GM12872 (cell line): ENCODE results near the gene TMEM242.

Experiments used
- TF ChIP-seq, protein P1 (sequence below): IDR thresholded peaks from 3 replicates; pipeline ENCODE4 v1.5.1; 2011; ENCODE audit warnings: low read depth, mild to moderate bottlenecking, low read length, moderate library complexity; ENCODE audit not compliant: insufficient read depth

The TMEM242 gene

DNA sequence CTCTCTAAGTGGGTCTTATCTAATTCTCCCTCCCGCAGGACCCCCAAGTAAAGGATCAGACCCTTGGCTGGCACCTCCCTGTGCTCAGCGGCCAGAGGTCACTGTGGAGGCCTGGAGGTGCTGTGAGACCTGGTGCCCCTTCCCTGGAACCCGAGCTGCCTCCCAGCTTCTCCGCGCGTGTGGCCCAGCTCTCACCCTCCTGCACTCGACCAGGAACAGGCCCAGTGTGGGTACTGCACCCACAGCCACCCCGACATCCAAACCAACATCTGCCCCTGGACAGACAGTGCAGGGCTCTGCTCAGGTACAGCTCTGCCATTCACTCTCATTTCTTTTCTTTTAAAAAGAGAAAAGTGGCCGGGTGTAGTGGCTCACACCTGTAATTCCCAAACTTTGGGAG, 42.4 kb downstream of the TMEM242 start:
- TF ChIP-seq, protein P1, sequence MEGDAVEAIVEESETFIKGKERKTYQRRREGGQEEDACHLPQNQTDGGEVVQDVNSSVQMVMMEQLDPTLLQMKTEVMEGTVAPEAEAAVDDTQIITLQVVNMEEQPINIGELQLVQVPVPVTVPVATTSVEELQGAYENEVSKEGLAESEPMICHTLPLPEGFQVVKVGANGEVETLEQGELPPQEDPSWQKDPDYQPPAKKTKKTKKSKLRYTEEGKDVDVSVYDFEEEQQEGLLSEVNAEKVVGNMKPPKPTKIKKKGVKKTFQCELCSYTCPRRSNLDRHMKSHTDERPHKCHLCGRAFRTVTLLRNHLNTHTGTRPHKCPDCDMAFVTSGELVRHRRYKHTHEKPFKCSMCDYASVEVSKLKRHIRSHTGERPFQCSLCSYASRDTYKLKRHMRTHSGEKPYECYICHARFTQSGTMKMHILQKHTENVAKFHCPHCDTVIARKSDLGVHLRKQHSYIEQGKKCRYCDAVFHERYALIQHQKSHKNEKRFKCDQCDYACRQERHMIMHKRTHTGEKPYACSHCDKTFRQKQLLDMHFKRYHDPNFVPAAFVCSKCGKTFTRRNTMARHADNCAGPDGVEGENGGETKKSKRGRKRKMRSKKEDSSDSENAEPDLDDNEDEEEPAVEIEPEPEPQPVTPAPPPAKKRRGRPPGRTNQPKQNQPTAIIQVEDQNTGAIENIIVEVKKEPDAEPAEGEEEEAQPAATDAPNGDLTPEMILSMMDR: no peak

- TF ChIP-seq, protein P1: no peak
Observed at GRCh38 chr6:157280157-157280556, 43.2 kb downstream of the TMEM242 start.

- TF ChIP-seq, protein P1: no peak
Observed at GRCh38 chr6:157278171-157278570, 45.1 kb downstream of the TMEM242 start.

GRCh38 chr6:157276731-157277130, 46.6 kb downstream of the TMEM242 start:
- TF ChIP-seq, protein P1: no peak

- TF ChIP-seq, protein P1: no peak
Observed at GRCh38 chr6:157276134-157276532, 47.2 kb downstream of the TMEM242 start.

- TF ChIP-seq, protein P1: peak; percentile 65; the same call in 1 of the 3 replicates
Observed at GRCh38 chr6:157274471-157275226, 48.7 kb downstream of the TMEM242 start.

DNA sequence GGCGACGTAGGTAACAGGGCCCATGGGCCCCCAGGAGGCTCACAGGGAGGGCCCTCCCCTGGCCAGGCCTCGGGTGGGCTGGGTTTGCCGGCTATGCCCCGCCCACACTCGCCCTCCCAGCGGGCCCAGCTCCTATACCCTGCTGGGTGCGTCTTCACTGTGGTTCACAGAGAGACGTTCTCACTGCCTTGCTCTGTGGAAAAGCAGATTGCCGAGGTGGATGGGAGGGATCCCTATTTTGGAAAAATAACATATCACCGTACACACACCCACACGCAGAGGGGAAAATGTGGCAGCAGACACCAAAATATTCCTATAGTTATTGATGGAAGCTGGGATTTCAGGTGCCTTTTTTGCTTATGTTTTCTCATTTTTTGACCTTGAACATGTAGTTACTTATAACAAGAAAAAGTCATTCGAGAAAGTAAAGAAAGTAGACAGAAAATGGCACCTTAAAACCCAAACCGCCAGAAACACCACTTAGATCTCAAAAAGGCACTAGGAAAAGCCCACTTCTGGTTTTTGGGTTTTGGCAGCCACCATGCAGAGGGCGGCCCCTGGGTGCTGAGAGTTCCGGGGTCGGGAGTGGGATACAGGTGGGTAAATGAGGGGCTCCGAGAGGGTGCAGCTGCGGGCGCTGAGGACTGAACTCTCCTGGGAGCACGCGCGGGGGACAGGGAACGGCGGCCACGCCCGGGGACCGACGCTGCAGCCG, 49.4 kb downstream of the TMEM242 start:
- TF ChIP-seq, protein P1: no peak
